OCI-M1 (cell line): Measurements from ENCODE around the gene PCSK2.
A peak's percentile ranks its signal among the peaks of the same experiment; 100 is the strongest.

Experiments used
- DNase-seq: peaks from one replicate; lab custom pipeline; 2025; lab: John Stamatoyannopoulos, UW

The PCSK2 gene

GRCh38 chr20:17505636-17506517 lies 279.0 kb downstream of the PCSK2 start:
- DNase-seq: peak; percentile 52

GRCh38 chr20:17507032-17507431 lies 280.2 kb downstream of the PCSK2 start:
- peak; percentile 94 for DNase-seq

GRCh38 chr20:17507531-17507930 lies 280.7 kb downstream of the PCSK2 start:
- peak; percentile 78 for DNase-seq

- DNase-seq: no peak
Observed at GRCh38 chr20:17508756-17509155, 281.9 kb downstream of the PCSK2 start.

GRCh38 chr20:17510548-17510947 lies 283.7 kb downstream of the PCSK2 start:
- DNase-seq: no peak

- no peak for DNase-seq
Observed at GRCh38 chr20:17511401-17511800, 284.6 kb downstream of the PCSK2 start.

GRCh38 chr20:17513939-17514338 lies 287.1 kb downstream of the PCSK2 start:
- no peak for DNase-seq

- DNase-seq: no peak
Observed at GRCh38 chr20:17515053-17515452, 288.2 kb downstream of the PCSK2 start.

- DNase-seq: no peak
Observed at GRCh38 chr20:17518339-17519052, 291.7 kb downstream of the PCSK2 start.

GRCh38 chr20:17519606-17520285 lies 292.9 kb downstream of the PCSK2 start:
- no peak for DNase-seq

GRCh38 chr20:17520583-17520982 lies 293.7 kb downstream of the PCSK2 start:
- no peak for DNase-seq

- no peak for DNase-seq
Observed at GRCh38 chr20:17522528-17522927, 295.7 kb downstream of the PCSK2 start.

- no peak for DNase-seq
Observed at GRCh38 chr20:17523326-17523725, 296.5 kb downstream of the PCSK2 start.

GRCh38 chr20:17524560-17524959 lies 297.7 kb downstream of the PCSK2 start:
- no peak for DNase-seq

- DNase-seq: no peak
Observed at GRCh38 chr20:17525132-17525531, 298.3 kb downstream of the PCSK2 start.

GRCh38 chr20:17525650-17526049 lies 298.8 kb downstream of the PCSK2 start:
- DNase-seq: peak; percentile 45

GRCh38 chr20:17529586-17529985 lies 302.7 kb downstream of the PCSK2 start:
- no peak for DNase-seq

GRCh38 chr20:17530153-17530552 lies 303.3 kb downstream of the PCSK2 start:
- no peak for DNase-seq

- DNase-seq: peak; percentile 59
Observed at GRCh38 chr20:17530716-17531664, 304.1 kb downstream of the PCSK2 start, which contains the start of gene BFSP1. TSS of gene BFSP1 (minus strand) at chr20:17531379. CDS start at chr20:17531329, 50 bp downstream.

GRCh38 chr20:17531665-17532025 lies 304.8 kb downstream of the PCSK2 start:
- DNase-seq: no peak

GRCh38 chr20:17533396-17533795 lies 306.6 kb downstream of the PCSK2 start:
- DNase-seq: peak; percentile 84
